GM21360 (cell line): Measurements from ENCODE around the gene GAN.

ENCODE experiments used
- ATAC-seq: cut with Tn5 transposase; IDR thresholded peaks from one replicate; pipeline ENCODE4 v1.9.1; 2021; ENCODE audit warnings: mild to moderate bottlenecking, moderate library complexity; ENCODE audit not compliant: unreplicated experiment

GAN gene, protein sequence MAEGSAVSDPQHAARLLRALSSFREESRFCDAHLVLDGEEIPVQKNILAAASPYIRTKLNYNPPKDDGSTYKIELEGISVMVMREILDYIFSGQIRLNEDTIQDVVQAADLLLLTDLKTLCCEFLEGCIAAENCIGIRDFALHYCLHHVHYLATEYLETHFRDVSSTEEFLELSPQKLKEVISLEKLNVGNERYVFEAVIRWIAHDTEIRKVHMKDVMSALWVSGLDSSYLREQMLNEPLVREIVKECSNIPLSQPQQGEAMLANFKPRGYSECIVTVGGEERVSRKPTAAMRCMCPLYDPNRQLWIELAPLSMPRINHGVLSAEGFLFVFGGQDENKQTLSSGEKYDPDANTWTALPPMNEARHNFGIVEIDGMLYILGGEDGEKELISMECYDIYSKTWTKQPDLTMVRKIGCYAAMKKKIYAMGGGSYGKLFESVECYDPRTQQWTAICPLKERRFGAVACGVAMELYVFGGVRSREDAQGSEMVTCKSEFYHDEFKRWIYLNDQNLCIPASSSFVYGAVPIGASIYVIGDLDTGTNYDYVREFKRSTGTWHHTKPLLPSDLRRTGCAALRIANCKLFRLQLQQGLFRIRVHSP

GRCh38 chr16:81314603-81315270 lies at the start of gene GAN:
Gene GAN (plus strand): TSS chr16:81314962. CDS start chr16:81315114, 152 bp downstream.
- ATAC-seq = peak; percentile 95

- no peak for ATAC-seq
Measured at GRCh38 chr16:81265052-81265451, 49.7 kb upstream of the GAN start.

GRCh38 chr16:81265658-81266451 lies 48.9 kb upstream of the GAN start:
- no peak for ATAC-seq

GRCh38 chr16:81266680-81267095 lies 48.1 kb upstream of the GAN start:
- ATAC-seq = no peak

DNA sequence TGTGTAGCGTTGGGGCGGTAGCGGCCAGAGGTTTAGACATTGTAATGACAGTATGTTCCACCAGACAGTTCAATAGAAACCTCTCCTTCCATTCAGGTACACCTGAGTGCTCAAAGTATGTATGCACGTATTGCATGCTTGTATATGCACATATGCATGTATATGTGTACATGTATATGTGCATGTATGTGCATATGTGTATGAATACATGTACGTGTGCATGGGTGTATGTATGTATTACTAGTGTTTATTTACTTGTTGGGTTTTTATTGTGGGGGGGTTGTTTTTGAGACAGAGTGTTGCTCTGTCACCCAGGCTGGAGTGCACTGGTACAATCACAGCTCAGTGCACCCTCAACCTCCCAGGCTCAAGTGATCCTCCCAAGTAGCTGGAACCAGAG lies 46.3 kb upstream of the GAN start:
- no peak for ATAC-seq

GRCh38 chr16:81273223-81273950 lies 41.4 kb upstream of the GAN start:
- ATAC-seq = no peak

GRCh38 chr16:81275064-81275532 lies 39.7 kb upstream of the GAN start:
- no peak for ATAC-seq

DNA sequence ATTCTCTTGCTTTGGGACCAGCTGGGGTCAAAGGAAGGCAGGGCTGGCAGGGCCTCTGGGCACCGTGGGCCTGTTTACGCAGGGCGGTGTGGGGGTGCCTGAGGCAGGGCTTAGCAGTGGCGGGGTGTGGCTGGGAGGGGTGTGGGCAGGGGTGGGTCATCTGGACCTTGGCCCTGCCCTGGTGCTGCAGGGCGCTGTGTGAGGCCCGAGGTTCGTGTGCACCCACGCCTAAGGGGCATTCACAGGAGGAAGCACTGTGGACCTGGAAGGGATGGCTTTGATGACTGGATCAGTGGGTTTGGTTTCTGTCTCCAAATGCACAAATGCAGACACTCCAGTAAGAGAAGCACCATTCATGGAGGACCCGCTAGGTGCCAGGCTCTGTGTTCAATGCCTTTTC lies 39.0 kb upstream of the GAN start:
- ATAC-seq = no peak

- no peak for ATAC-seq
Measured at GRCh38 chr16:81276323-81276722, 38.4 kb upstream of the GAN start.

DNA sequence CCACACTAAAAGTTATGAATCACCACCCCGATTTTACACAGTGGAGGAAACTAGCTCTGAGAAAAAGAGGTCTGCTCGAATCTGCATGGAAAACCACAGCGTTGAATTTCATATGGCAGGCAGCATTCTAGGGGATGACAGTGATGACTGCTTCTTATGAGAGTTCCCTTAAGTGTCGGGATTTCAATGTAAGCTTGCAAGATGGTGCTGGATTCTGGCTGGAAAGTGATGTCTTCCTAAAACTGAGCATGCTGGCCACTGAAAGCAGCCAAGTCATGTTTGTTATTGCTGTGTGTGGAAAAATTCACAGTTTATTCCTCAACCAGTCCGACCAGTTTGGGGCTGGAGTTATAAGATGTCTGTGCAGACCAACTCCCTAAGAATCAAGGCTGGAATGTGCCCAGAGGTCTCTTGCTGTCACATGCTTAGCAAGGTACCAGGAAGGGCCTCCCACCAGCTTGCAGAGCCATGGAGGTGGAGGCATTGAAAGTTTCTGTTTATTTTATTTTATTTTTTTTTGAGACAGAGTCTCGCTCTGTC lies 37.2 kb upstream of the GAN start:
- no peak for ATAC-seq

GRCh38 chr16:81278526-81278925 lies 36.2 kb upstream of the GAN start:
- ATAC-seq = no peak

- no peak for ATAC-seq
Measured at GRCh38 chr16:81279392-81279791, 35.4 kb upstream of the GAN start.

DNA sequence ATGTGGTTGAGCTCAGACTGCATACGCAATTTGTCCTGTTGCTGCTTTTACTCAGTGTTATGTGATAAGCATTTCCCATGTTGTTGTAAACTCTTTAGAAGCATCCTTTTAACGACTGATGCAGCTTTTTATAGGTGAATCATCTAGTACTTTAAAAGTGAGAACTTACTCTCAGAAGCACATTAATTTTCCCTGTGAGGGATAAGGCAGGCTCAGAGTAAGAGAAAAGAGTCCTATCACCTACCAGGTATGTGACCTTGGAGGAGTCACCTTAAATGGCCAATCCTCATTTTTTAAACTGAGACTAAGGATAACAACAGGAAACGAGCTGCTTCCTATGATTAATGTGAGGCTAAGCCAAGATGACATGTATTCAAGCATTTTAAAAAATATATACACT lies 34.4 kb upstream of the GAN start:
- ATAC-seq = no peak

GRCh38 chr16:81283044-81283443 lies 31.7 kb upstream of the GAN start:
- no peak for ATAC-seq

DNA sequence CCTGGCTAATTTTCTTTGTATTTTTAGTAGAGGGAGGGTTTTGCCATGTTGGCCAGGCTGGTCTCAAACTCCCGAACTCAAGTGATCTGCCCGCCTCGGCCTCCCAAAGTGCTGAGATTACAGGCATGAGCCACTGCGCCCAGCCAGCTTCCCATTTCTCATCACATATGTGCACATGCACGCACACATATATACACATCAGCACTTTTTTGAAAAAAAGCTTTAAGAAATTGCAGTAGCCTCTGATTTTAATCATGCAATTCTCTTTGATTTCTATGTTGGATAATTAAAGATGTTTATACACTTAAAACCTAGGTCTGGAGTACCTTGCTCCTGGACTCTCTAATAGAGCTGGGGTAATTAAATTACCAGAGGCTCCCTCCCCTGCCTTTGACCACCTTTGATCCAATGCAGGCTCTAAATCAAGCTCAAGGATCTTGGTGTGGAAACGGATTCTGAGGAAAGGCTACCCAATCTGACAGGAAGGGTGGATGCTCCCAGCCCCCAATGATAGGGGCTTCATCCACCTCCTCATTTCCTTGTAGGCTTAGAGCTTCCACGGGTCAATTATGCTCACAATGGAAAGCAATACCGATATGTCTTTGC lies 29.7 kb upstream of the GAN start:
- no peak for ATAC-seq

- ATAC-seq = no peak
Measured at GRCh38 chr16:81286190-81286589, 28.6 kb upstream of the GAN start.

DNA sequence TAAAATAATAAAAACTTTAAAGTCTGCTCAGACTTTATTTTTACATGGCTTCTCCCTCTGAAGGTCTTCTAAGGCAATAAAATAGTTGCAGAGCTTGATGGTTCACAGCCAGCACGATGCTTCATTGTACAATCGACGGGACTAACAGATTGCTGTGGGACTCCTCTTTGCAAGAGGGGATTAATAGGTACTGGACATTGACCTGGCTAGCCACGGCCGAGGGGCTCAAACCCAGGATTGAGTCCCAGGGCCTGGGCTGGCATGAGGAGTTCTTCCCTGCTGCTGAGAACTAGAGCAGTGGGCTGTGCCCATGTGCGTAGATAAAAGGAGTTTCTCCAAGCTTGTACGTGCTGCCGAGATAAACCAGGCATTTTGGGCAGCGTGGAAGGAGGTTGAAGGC lies 23.6 kb upstream of the GAN start:
- no peak for ATAC-seq

GRCh38 chr16:81292936-81293335 lies 21.8 kb upstream of the GAN start:
- ATAC-seq = no peak

GRCh38 chr16:81293909-81294802 lies 20.6 kb upstream of the GAN start:
- no peak for ATAC-seq
